T-helper 2 cell (primary cell): Measurements from ENCODE around the gene ODAD2.
A peak's percentile ranks its signal among the peaks of the same experiment; 100 is the strongest.
"Not testable (repeated sequence)": the region's sequence is repeated elsewhere in the genome, so short reads cannot be mapped to it uniquely, and the experiment has no call there.

Experiments used
- DNase-seq, 5 experiments: peaks; one replicate each; pipeline versions ENCODE4 v3.0.0 to v3.0.0-alpha.2; 2012 to 2022
- total RNA-seq, 2 donors: gene quantifications; one replicate each; lab custom pipeline; 2026; lab: John Stamatoyannopoulos, UW

ODAD2 gene
- 0 to 0.20 reads per million in 2 donors for total RNA-seq

- DNase-seq: no peak
Observed at GRCh38 chr10:27998954-27999275, at the start of gene ODAD2. Gene ODAD2 (minus strand): TSS chr10:27999079. CDS start chr10:27995142, 3,937 bp downstream.

GRCh38 chr10:28047061-28047460 is 48.2 kb upstream of the ODAD2 start:
- no peak for DNase-seq

GRCh38 chr10:28046579-28046978 is 47.7 kb upstream of the ODAD2 start:
- DNase-seq: no peak

- DNase-seq: no peak
Observed at GRCh38 chr10:28043941-28044340, 45.1 kb upstream of the ODAD2 start.

GRCh38 chr10:28036587-28036986 is 37.7 kb upstream of the ODAD2 start:
- DNase-seq: no peak

GRCh38 chr10:28020993-28021982 is 22.4 kb upstream of the ODAD2 start:
- DNase-seq: no peak

- DNase-seq: no peak
Observed at GRCh38 chr10:28020080-28020860, 21.4 kb upstream of the ODAD2 start.

GRCh38 chr10:28014651-28015050 is 15.8 kb upstream of the ODAD2 start:
- no peak for DNase-seq

- DNase-seq: no peak
Observed at GRCh38 chr10:28012990-28013515, 14.2 kb upstream of the ODAD2 start.

- DNase-seq: no peak
Observed at GRCh38 chr10:28010821-28011220, 11.9 kb upstream of the ODAD2 start.

- DNase-seq: no peak
Observed at GRCh38 chr10:28008054-28008453, 9.2 kb upstream of the ODAD2 start.

- no peak for DNase-seq
Observed at GRCh38 chr10:28001353-28001752, 2.5 kb upstream of the ODAD2 start.

GRCh38 chr10:27998178-27998953 is 513 bp downstream of the ODAD2 start:
- peak in 2 of 5 experiments; percentile 2 to 18 for DNase-seq

- DNase-seq: no peak
Observed at GRCh38 chr10:27997865-27998177, 1.1 kb downstream of the ODAD2 start.

GRCh38 chr10:27995311-27995710 is 3.6 kb downstream of the ODAD2 start:
- no peak for DNase-seq

GRCh38 chr10:27989357-27989756 is 9.5 kb downstream of the ODAD2 start:
- DNase-seq: not testable (repeated sequence)

- DNase-seq: no peak
Observed at GRCh38 chr10:27986821-27987220, 12.1 kb downstream of the ODAD2 start.

GRCh38 chr10:27982875-27983543 is 15.9 kb downstream of the ODAD2 start:
- DNase-seq: no peak

- no peak for DNase-seq
Observed at GRCh38 chr10:27981744-27982143, 17.1 kb downstream of the ODAD2 start.

- DNase-seq: not testable (repeated sequence)
Observed at GRCh38 chr10:27970795-27971194, 28.1 kb downstream of the ODAD2 start.

- DNase-seq: not testable (repeated sequence)
Observed at GRCh38 chr10:27969931-27970330, 28.9 kb downstream of the ODAD2 start.

GRCh38 chr10:27959093-27959715 is 39.7 kb downstream of the ODAD2 start:
- peak in 1 of 5 experiments; percentile 1 for DNase-seq
